CD4-positive, alpha-beta T cell (primary cell): ENCODE results near the gene NHS. TPM values are rescaled to one million over a fixed set of nuclear protein-coding genes. Genes with fewer than 3 reads are reported as not detected.

Experiments used
- ATAC-seq: fragments of 200-7000 bp; cut with Tn5 transposase; one replicate; pipeline ENCODE4 v1.10.0; 2022; ENCODE audit warnings: mild to moderate bottlenecking; ENCODE audit not compliant: poor library complexity
- CTCF ChIA-PET: fragments of 350-600 bp; sonication (Branson Sonifier 250); formaldehyde crosslinking; loops from one replicate; lab custom pipeline; 2021; ENCODE audit warnings: antibody characterized with exemption, inconsistent platforms; lab: Charles Lee
- POLR2A ChIA-PET: fragments of 350-600 bp; sonication (Branson Sonifier 250); formaldehyde crosslinking; loops from one replicate; lab custom pipeline; 2021; ENCODE audit warnings: antibody characterized with exemption, inconsistent platforms; lab: Charles Lee
- DNase-seq, 14 experiments: peaks; one replicate each; pipeline ENCODE4 v3.0.0-alpha.2; 2013 to 2020; ENCODE audit warnings: mixed read lengths in 2 of 14
- H3K27ac ChIP-seq, 2 donors: one replicate each; pipeline versions ENCODE4 v1.5.1 to v1.7.0; 2013; ENCODE audit warnings: low read length in 2 of 2, low read depth in 1 of 2, mild to moderate bottlenecking in 1 of 2
- H3K27me3 ChIP-seq, 2 experiments: 1 replicate in 1 of 2; 2 replicates in 1 of 2; pipeline versions ENCODE4 v1.6.1 to v1.7.0; 2013; ENCODE audit warnings: low read length in 2 of 2, control low read depth in 1 of 2, mild to moderate bottlenecking in 1 of 2, moderate library complexity in 1 of 2; ENCODE audit not compliant: insufficient read depth in 2 of 2, control insufficient read depth in 1 of 2
- H3K36me3 ChIP-seq: one replicate; pipeline ENCODE4 v1.6.1; 2013; ENCODE audit warnings: low read length, control low read depth; ENCODE audit not compliant: insufficient read depth
- H3K4me1 ChIP-seq: one replicate; pipeline ENCODE4 v1.6.1; 2013; ENCODE audit warnings: low read length, control low read depth; ENCODE audit not compliant: insufficient read depth
- H3K4me3 ChIP-seq: one replicate; pipeline ENCODE4 v1.5.1; 2013; ENCODE audit warnings: mild to moderate bottlenecking, low read length, moderate library complexity
- H3K9me3 ChIP-seq, 2 experiments: 1 replicate in 1 of 2; 2 replicates in 1 of 2; pipeline versions ENCODE4 v1.6.1 to v1.7.0; 2013; ENCODE audit warnings: low read length in 2 of 2, mild to moderate bottlenecking in 2 of 2, control low read depth in 1 of 2, moderate library complexity in 1 of 2; ENCODE audit not compliant: control insufficient read depth in 1 of 2, insufficient read depth in 1 of 2
- H3K27ac Mint-ChIP-seq: one replicate; pipeline ENCODE4 v1.8.0; 2020; ENCODE audit warnings: mixed read lengths
- H3K27me3 Mint-ChIP-seq: one replicate; pipeline ENCODE4 v1.8.0; 2021; ENCODE audit warnings: mixed read lengths
- H3K36me3 Mint-ChIP-seq: one replicate; pipeline ENCODE4 v1.8.0; 2021; ENCODE audit warnings: low read depth, mixed read lengths
- H3K4me1 Mint-ChIP-seq: one replicate; pipeline ENCODE4 v1.8.0; 2021; ENCODE audit warnings: low read depth, mixed read lengths
- H3K4me3 Mint-ChIP-seq: one replicate; pipeline ENCODE4 v1.8.0; 2020; ENCODE audit warnings: mild to moderate bottlenecking, mixed read lengths
- H3K9me3 Mint-ChIP-seq: one replicate; pipeline ENCODE4 v1.8.0; 2020; ENCODE audit warnings: mixed read lengths
- intact Hi-C, 2 experiments: fragments of 100-400 bp; cut with DNase I in 1 of 2; cut with micrococcal nuclease in 1 of 2; formaldehyde crosslinking; loops; one replicate each; pipeline versions ENCODE4 v1.15.1 to v1.9.0; 2023 to 2025; cut with DNase I, micrococcal nuclease
- microRNA-seq: library from miRNA; unstranded; fragments of <30 nt; microRNA quantifications from one replicate; pipeline ENCODE4 v1.2.0, GENCODE V29; 2021; ENCODE audit warnings: borderline microRNAs expressed, borderline replicate concordance
- total RNA-seq, 174 experiments: library from RNA in 2 of 174; stranded (reverse) in 2 of 174; gene quantifications; one replicate each; pipeline ENCODE4 v1.2.3 and lab custom pipeline; 2021 to 2026
- TF ChIP-seq, protein P1 (sequence below): fragments of 200-600 bp; IDR thresholded peaks from one replicate; pipeline ENCODE4 v1.8.0; 2022; ENCODE audit warnings: antibody characterized with exemption, mild to moderate bottlenecking

NHS gene
- total RNA-seq, 2 experiments from 2014 or later: 0.36 to 0.53 TPM

DNA sequence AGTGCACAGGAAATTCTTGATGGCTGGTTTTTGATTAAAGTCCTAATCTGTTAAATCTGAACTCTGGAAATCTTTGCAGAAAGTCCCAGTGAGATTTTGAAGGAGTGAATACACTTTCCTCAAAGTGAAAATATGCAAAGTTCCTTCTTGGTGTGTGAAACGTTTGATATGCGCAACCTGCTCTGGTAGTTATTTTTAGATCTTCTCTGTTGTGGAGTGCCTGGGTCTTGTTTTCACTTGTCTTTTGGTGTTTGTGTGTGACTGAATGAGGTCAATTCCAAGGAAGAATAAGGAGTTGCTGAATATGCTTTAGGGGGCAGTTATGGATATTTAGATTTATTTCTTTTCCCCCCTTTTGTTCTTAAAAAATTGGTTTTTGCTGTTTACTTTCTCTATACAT, 404.0 kb downstream of the NHS start:
- H3K4me3 Mint-ChIP-seq: peak overlapping the region; percentile 40
- POLR2A ChIA-PET: interaction anchor here (1.0 kb wide), 1 partner anchor 41 kb away, joined by 4 read pairs; no protein-coding TSS in a partner anchor
- TF ChIP-seq, protein P1, sequence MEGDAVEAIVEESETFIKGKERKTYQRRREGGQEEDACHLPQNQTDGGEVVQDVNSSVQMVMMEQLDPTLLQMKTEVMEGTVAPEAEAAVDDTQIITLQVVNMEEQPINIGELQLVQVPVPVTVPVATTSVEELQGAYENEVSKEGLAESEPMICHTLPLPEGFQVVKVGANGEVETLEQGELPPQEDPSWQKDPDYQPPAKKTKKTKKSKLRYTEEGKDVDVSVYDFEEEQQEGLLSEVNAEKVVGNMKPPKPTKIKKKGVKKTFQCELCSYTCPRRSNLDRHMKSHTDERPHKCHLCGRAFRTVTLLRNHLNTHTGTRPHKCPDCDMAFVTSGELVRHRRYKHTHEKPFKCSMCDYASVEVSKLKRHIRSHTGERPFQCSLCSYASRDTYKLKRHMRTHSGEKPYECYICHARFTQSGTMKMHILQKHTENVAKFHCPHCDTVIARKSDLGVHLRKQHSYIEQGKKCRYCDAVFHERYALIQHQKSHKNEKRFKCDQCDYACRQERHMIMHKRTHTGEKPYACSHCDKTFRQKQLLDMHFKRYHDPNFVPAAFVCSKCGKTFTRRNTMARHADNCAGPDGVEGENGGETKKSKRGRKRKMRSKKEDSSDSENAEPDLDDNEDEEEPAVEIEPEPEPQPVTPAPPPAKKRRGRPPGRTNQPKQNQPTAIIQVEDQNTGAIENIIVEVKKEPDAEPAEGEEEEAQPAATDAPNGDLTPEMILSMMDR: no peak
- Histone ChIP-seq H3K36me3 (no peaks in the 10 kb centered on the region), H3K27me3 (no peaks in the 10 kb centered on the region), H3K27ac (no peak overlapping the region), H3K9me3 (no peaks in the 10 kb centered on the region), H3K4me1 (peaks cover 10% of the 10 kb centered on the region), H3K4me3 (no peak overlapping the region)
- intact Hi-C loops: no loop called here
- peaks cover 36% of the 10 kb centered on the region for H3K4me1 Mint-ChIP-seq
- H3K27me3 Mint-ChIP-seq: no peaks in the 10 kb centered on the region
- peak overlapping the region; percentile 76 for H3K27ac Mint-ChIP-seq
- CTCF ChIA-PET: no interaction called here
- no peaks in the 10 kb centered on the region for H3K36me3 Mint-ChIP-seq
- no peak for DNase-seq
- peaks cover 2% of the 10 kb centered on the region for H3K9me3 Mint-ChIP-seq
- peak; percentile 52 for ATAC-seq

DNA sequence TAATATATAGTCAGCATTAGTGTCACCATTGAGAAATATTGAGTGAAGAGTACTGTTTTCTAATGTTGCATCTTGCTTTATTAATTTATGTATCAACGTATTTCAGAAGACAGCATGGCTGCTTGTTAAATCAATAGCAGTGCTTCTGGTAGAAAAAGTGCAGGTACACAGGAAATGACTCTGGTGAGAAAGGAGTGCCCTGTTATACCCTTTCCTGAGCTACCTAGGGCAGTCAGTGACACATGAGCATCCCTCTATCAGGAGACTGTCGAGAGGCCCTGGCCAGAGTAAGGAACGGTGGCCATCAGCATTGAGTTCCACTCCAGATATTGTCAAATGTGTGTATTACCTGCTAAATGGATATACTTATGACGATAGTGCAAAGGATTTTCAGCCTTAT, 404.4 kb downstream of the NHS start:
- H3K27me3 ChIP-seq: no peaks in the 10 kb centered on the region
- ATAC-seq (peak; percentile 85), DNase-seq (peak in 2 of 14 experiments; percentile 9 to 24)
- no peaks in the 10 kb centered on the region for H3K27me3 Mint-ChIP-seq
- no peaks in the 10 kb centered on the region for H3K36me3 ChIP-seq
- peak overlapping the region; percentile 76 for H3K27ac Mint-ChIP-seq
- peaks cover 10% of the 10 kb centered on the region for H3K4me1 ChIP-seq
- H3K36me3 Mint-ChIP-seq: no peaks in the 10 kb centered on the region
- POLR2A ChIA-PET: interaction anchor here (1.0 kb wide), 1 partner anchor 42 kb away, joined by 4 read pairs; no protein-coding TSS in a partner anchor
- no peaks in the 10 kb centered on the region for H3K9me3 ChIP-seq
- no peak overlapping the region for H3K27ac ChIP-seq
- TF ChIP-seq, protein P1: no peak
- peak overlapping the region; percentile 40 for H3K4me3 Mint-ChIP-seq
- intact Hi-C loops: no loop called here
- H3K9me3 Mint-ChIP-seq: peaks cover 2% of the 10 kb centered on the region
- H3K4me3 ChIP-seq: no peak overlapping the region
- CTCF ChIA-PET: no interaction called here
- peaks cover 36% of the 10 kb centered on the region for H3K4me1 Mint-ChIP-seq

Small RNA genes lying within 50 kb of the gene (microRNA-seq; reads per million reads assigned to microRNA genes)
- gene MIR4768: not detected
